OCI-LY3 (cell line): ENCODE measurements around the gene SH3RF3.

Experiments
- EZH2phosphoT487 ChIP-seq: fragments of 200-600 bp; shearing (Covaris generic); IDR thresholded peaks from 2 replicates; pipeline ENCODE4 v1.6.1; 2018; ENCODE audit warnings: antibody characterized with exemption, mixed run types, low read depth
- TF ChIP-seq, protein P1 (sequence below): fragments of 200-600, 300-600 bp; sonication (generic); IDR thresholded peaks from 2 replicates; pipeline ENCODE4 v1.5.1; 2014; ENCODE audit warnings: antibody characterized with exemption, low read length, low read depth

DNA sequence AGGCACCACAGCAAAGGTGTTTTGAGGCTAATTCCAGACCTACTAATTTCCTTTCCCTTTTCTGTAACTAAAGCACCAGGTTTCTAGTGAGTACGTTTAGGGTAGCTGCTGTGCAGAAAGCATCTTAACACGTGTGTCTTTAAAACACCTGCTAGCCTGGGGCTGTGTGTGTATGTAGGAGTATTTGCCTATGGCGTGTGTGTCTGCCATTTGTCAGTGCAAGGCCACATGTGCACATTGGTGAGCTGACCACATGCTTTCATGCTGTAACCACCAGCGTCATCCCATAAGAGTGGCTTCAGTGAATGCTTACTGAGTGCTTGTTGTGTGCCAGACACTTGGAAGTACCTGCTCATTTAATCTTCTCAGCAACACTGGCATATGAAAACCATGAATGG lies 243.2 kb downstream of the SH3RF3 start:
- TF ChIP-seq, protein P1, sequence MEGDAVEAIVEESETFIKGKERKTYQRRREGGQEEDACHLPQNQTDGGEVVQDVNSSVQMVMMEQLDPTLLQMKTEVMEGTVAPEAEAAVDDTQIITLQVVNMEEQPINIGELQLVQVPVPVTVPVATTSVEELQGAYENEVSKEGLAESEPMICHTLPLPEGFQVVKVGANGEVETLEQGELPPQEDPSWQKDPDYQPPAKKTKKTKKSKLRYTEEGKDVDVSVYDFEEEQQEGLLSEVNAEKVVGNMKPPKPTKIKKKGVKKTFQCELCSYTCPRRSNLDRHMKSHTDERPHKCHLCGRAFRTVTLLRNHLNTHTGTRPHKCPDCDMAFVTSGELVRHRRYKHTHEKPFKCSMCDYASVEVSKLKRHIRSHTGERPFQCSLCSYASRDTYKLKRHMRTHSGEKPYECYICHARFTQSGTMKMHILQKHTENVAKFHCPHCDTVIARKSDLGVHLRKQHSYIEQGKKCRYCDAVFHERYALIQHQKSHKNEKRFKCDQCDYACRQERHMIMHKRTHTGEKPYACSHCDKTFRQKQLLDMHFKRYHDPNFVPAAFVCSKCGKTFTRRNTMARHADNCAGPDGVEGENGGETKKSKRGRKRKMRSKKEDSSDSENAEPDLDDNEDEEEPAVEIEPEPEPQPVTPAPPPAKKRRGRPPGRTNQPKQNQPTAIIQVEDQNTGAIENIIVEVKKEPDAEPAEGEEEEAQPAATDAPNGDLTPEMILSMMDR, result no peak
- no peak for TF ChIP-seq EZH2phosphoT487
